Stimulated activated naive CD8-positive, alpha-beta T cell treated with anti-CD3 and anti-CD28 coated beads, Interleukin-15, Interleukin-2, amounts not matched to agents 100 U/mL and 50 U/mL, for 24 hours (primary cell): ENCODE measurements around the gene LRP1B.

Source experiments
- ATAC-seq: fragments of 150-1000 bp; cut with Tn5 transposase; one replicate; pipeline ENCODE4 v1.10.0; 2021
- DNase-seq: peaks from one replicate; pipeline ENCODE4 v3.0.0; 2021

Gene LRP1B

GRCh38 chr2:140804700-140805260, 1326.0 kb downstream of the LRP1B start:
- ATAC-seq (no peak), DNase-seq (no peak)

- ATAC-seq (no peak), DNase-seq (no peak)
Measured at GRCh38 chr2:140801311-140801710, 1329.5 kb downstream of the LRP1B start.

GRCh38 chr2:140797718-140798117, 1333.1 kb downstream of the LRP1B start:
- ATAC-seq (no peak), DNase-seq (no peak)

- no peak for DNase-seq
- no peak for ATAC-seq
Measured at GRCh38 chr2:140791802-140792201, 1339.0 kb downstream of the LRP1B start.

GRCh38 chr2:140786585-140786984, 1344.2 kb downstream of the LRP1B start:
- no peak for ATAC-seq
- DNase-seq, result no peak

GRCh38 chr2:140775411-140775810, 1355.4 kb downstream of the LRP1B start:
- DNase-seq (no peak), ATAC-seq (no peak)

- ATAC-seq, result no peak
- DNase-seq, result no peak
Measured at GRCh38 chr2:140770645-140771044, 1360.2 kb downstream of the LRP1B start.

- DNase-seq (no peak), ATAC-seq (no peak)
Measured at GRCh38 chr2:140761807-140762206, 1369.0 kb downstream of the LRP1B start.

GRCh38 chr2:140759426-140760156, 1371.2 kb downstream of the LRP1B start:
- no peak for ATAC-seq
- DNase-seq, result no peak

- ATAC-seq (no peak), DNase-seq (no peak)
Measured at GRCh38 chr2:140747665-140748064, 1383.2 kb downstream of the LRP1B start.

GRCh38 chr2:140747090-140747489, 1383.7 kb downstream of the LRP1B start:
- DNase-seq (no peak), ATAC-seq (no peak)

- ATAC-seq, result no peak
- no peak for DNase-seq
Measured at GRCh38 chr2:140744379-140744778, 1386.4 kb downstream of the LRP1B start.

GRCh38 chr2:140737006-140737405, 1393.8 kb downstream of the LRP1B start:
- no peak for DNase-seq
- no peak for ATAC-seq

GRCh38 chr2:140734992-140735391, 1395.8 kb downstream of the LRP1B start:
- no peak for DNase-seq
- ATAC-seq, result no peak

- DNase-seq, result no peak
Measured at GRCh38 chr2:140718999-140719398, 1411.8 kb downstream of the LRP1B start.

GRCh38 chr2:140717481-140717880, 1413.3 kb downstream of the LRP1B start:
- no peak for ATAC-seq

More at GRCh38 chr2:140718999-140719398, 1411.8 kb downstream of the LRP1B start:
- no peak for ATAC-seq

GRCh38 chr2:140714586-140714985, 1416.2 kb downstream of the LRP1B start:
- no peak for DNase-seq
- no peak for ATAC-seq

More at GRCh38 chr2:140717481-140717880, 1413.3 kb downstream of the LRP1B start:
- no peak for DNase-seq

- ATAC-seq (no peak), DNase-seq (no peak)
Measured at GRCh38 chr2:140711867-140712266, 1418.9 kb downstream of the LRP1B start.

GRCh38 chr2:140701726-140702125, 1429.1 kb downstream of the LRP1B start:
- DNase-seq, result no peak
- no peak for ATAC-seq

- ATAC-seq (no peak), DNase-seq (no peak)
Measured at GRCh38 chr2:140698636-140699035, 1432.2 kb downstream of the LRP1B start.

- DNase-seq, result no peak
Measured at GRCh38 chr2:140696449-140696848, 1434.4 kb downstream of the LRP1B start.

GRCh38 chr2:140695155-140695554, 1435.7 kb downstream of the LRP1B start:
- no peak for DNase-seq

More at GRCh38 chr2:140696449-140696848, 1434.4 kb downstream of the LRP1B start:
- no peak for ATAC-seq

GRCh38 chr2:140687825-140688224, 1443.0 kb downstream of the LRP1B start:
- ATAC-seq, result no peak

More at GRCh38 chr2:140695155-140695554, 1435.7 kb downstream of the LRP1B start:
- no peak for ATAC-seq

GRCh38 chr2:140683658-140684057, 1447.2 kb downstream of the LRP1B start:
- ATAC-seq (no peak), DNase-seq (no peak)

More at GRCh38 chr2:140687825-140688224, 1443.0 kb downstream of the LRP1B start:
- DNase-seq, result no peak
